ENCODE measurements around the gene SPATA32.

DNA sequence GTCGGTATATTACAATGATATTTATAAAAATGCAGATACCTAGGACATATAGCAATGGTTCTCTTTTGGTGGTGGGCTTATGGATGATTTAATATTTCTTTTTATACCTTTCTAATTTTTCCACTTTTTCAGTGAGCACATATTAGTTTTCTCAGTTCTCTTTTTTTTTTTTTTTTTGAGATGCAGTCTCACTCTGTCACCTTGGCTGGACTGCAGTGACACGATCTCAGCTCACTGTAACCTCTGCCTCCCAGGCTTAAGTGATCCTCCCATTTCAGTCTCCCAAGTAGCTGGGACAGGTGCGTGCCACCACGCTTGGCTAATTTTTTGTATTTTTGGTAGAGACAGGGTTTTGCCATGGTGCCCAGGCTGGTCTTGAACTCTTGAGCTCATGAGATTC lies 39.8 kb upstream of the SPATA32 start:
- TF ChIP-seq CTCF (IDR thresholded peaks at IDR 0.05) (no peak), POLR2A (IDR thresholded peaks at IDR 0.05) (no peak)

Measured in uterus (tissue), 2 donors.